ENCODE data around the gene AKAP13. TPM values are rescaled to one million over a fixed set of nuclear protein-coding genes. Genes with fewer than 3 reads are reported as not detected.

AKAP13 gene
- total and polyA plus RNA-seq, 2 of the 8 experiments (the other 6 are each of a cell fraction or from before 2014, with no cell fraction given), result 14.0 to 46.2 TPM

DNA sequence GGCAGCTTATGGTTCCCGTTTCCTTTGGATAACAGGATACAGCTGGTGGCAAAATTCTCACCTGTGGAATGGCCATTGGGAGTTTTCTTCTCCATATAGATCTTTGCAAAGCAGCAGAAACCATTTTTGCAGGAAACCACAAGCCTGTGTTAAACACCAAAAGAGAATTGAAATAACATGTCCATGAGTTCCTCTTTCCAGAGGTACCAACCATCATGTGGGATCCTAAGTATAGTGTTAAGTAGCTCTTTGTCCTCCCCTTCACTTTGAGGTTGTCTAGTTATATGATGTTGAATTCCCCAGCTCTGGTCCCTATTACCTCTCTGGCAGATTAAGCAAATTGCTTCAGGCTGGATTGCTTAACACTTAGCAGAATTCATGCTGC lies 94.9 kb downstream of the AKAP13 start (continued):
- TF ChIP-seq, protein P1, sequence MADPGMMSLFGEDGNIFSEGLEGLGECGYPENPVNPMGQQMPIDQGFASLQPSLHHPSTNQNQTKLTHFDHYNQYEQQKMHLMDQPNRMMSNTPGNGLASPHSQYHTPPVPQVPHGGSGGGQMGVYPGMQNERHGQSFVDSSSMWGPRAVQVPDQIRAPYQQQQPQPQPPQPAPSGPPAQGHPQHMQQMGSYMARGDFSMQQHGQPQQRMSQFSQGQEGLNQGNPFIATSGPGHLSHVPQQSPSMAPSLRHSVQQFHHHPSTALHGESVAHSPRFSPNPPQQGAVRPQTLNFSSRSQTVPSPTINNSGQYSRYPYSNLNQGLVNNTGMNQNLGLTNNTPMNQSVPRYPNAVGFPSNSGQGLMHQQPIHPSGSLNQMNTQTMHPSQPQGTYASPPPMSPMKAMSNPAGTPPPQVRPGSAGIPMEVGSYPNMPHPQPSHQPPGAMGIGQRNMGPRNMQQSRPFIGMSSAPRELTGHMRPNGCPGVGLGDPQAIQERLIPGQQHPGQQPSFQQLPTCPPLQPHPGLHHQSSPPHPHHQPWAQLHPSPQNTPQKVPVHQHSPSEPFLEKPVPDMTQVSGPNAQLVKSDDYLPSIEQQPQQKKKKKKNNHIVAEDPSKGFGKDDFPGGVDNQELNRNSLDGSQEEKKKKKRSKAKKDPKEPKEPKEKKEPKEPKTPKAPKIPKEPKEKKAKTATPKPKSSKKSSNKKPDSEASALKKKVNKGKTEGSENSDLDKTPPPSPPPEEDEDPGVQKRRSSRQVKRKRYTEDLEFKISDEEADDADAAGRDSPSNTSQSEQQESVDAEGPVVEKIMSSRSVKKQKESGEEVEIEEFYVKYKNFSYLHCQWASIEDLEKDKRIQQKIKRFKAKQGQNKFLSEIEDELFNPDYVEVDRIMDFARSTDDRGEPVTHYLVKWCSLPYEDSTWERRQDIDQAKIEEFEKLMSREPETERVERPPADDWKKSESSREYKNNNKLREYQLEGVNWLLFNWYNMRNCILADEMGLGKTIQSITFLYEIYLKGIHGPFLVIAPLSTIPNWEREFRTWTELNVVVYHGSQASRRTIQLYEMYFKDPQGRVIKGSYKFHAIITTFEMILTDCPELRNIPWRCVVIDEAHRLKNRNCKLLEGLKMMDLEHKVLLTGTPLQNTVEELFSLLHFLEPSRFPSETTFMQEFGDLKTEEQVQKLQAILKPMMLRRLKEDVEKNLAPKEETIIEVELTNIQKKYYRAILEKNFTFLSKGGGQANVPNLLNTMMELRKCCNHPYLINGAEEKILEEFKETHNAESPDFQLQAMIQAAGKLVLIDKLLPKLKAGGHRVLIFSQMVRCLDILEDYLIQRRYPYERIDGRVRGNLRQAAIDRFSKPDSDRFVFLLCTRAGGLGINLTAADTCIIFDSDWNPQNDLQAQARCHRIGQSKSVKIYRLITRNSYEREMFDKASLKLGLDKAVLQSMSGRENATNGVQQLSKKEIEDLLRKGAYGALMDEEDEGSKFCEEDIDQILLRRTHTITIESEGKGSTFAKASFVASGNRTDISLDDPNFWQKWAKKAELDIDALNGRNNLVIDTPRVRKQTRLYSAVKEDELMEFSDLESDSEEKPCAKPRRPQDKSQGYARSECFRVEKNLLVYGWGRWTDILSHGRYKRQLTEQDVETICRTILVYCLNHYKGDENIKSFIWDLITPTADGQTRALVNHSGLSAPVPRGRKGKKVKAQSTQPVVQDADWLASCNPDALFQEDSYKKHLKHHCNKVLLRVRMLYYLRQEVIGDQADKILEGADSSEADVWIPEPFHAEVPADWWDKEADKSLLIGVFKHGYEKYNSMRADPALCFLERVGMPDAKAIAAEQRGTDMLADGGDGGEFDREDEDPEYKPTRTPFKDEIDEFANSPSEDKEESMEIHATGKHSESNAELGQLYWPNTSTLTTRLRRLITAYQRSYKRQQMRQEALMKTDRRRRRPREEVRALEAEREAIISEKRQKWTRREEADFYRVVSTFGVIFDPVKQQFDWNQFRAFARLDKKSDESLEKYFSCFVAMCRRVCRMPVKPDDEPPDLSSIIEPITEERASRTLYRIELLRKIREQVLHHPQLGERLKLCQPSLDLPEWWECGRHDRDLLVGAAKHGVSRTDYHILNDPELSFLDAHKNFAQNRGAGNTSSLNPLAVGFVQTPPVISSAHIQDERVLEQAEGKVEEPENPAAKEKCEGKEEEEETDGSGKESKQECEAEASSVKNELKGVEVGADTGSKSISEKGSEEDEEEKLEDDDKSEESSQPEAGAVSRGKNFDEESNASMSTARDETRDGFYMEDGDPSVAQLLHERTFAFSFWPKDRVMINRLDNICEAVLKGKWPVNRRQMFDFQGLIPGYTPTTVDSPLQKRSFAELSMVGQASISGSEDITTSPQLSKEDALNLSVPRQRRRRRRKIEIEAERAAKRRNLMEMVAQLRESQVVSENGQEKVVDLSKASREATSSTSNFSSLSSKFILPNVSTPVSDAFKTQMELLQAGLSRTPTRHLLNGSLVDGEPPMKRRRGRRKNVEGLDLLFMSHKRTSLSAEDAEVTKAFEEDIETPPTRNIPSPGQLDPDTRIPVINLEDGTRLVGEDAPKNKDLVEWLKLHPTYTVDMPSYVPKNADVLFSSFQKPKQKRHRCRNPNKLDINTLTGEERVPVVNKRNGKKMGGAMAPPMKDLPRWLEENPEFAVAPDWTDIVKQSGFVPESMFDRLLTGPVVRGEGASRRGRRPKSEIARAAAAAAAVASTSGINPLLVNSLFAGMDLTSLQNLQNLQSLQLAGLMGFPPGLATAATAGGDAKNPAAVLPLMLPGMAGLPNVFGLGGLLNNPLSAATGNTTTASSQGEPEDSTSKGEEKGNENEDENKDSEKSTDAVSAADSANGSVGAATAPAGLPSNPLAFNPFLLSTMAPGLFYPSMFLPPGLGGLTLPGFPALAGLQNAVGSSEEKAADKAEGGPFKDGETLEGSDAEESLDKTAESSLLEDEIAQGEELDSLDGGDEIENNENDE (IDR thresholded peaks at IDR 0.05; ENCODE audit: insufficient replicate concordance, low read length), result no peak
- TF ChIP-seq RBBP5 (IDR thresholded peaks at IDR 0.05; ENCODE audit: borderline replicate concordance, low read depth, low read length) (no peak), SP2 (IDR thresholded peaks at IDR 0.05; ENCODE audit: low read length) (no peak), CEBPB (IDR thresholded peaks at IDR 0.05; ENCODE audit: low read depth, low read length) (no peak), SIX5 (IDR thresholded peaks at IDR 0.05; ENCODE audit: low read depth, low read length) (no peak), RFX5 (IDR thresholded peaks at IDR 0.05; ENCODE audit: borderline replicate concordance, low read depth, low read length) (no peak), CTBP2 (IDR thresholded peaks at IDR 0.05; ENCODE audit: borderline replicate concordance, insufficient read depth, insufficient read length, low read length) (no peak)

All from H1 (cell line).